Measurements from ENCODE around the gene SOCS1. TPM values are rescaled to one million over a fixed set of nuclear protein-coding genes. Genes with fewer than 3 reads are reported as not detected.

The SOCS1 gene
- total RNA-seq, 1 experiment from 2014 or later = 2.6 TPM

DNA sequence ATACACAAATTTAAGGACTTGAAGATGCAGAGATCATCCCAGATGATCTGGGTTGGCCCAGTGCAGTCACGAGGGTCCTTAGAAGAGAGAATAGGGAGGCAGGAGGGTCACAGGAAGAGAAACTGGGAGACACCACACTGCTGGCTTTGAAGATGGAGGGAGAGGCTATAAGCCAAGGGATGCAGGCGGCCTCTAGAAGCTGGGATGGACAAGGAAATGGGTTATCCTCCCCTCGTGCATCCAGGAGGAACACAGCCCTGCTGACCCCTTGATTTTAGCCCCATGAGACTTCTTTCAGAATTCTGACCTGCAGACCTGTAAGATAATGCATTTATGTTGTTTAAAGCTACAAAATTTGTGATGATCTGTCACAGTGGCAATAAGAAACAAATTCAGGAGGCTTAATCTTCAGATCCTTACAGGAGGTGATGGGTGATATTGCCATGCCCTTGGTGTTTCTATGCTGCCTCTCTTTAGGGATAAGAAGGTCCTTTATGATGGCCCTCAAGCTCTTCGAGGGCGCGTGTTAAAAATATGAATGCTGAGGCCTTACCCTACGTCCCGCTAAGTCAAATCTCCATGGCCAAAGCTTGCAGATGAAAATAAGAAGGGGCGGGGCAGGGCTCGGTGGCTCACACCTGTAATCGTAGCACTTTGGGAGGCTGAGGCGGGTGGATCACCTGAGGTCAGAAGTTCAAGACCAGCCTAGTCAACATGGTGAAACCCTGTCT lies 21.8 kb upstream of the SOCS1 start:
- Histone ChIP-seq H3K4me1 (ENCODE audit: insufficient read depth, low read length, poor library complexity, severe bottlenecking) (no peaks in the 10 kb centered on the region), H3K4me3 (ENCODE audit: low read depth, low read length, poor library complexity, severe bottlenecking) (no peak overlapping the region), H3K27me3 (replicated peaks; ENCODE audit: insufficient read depth, low read depth, low read length, poor library complexity) (no peaks in the 10 kb centered on the region), H3K27ac (ENCODE audit: low read depth, low read length, poor library complexity, severe bottlenecking) (no peak overlapping the region), H3K9me3 (ENCODE audit: low read depth, low read length, poor library complexity, severe bottlenecking) (no peaks in the 10 kb centered on the region), H3K36me3 (ENCODE audit: insufficient read depth, low read length, poor library complexity, severe bottlenecking) (no peaks in the 10 kb centered on the region)
- ChIA-PET CTCF (no interaction called here), POLR2A (ENCODE audit: low non-redundant PET) (no interaction called here)
- intact Hi-C loops (cut with micrococcal nuclease; ENCODE audit: unreplicated experiment) = no loop called here
- no peak for DNase-seq (ENCODE audit: low spot score)
- TF ChIP-seq, protein P1, sequence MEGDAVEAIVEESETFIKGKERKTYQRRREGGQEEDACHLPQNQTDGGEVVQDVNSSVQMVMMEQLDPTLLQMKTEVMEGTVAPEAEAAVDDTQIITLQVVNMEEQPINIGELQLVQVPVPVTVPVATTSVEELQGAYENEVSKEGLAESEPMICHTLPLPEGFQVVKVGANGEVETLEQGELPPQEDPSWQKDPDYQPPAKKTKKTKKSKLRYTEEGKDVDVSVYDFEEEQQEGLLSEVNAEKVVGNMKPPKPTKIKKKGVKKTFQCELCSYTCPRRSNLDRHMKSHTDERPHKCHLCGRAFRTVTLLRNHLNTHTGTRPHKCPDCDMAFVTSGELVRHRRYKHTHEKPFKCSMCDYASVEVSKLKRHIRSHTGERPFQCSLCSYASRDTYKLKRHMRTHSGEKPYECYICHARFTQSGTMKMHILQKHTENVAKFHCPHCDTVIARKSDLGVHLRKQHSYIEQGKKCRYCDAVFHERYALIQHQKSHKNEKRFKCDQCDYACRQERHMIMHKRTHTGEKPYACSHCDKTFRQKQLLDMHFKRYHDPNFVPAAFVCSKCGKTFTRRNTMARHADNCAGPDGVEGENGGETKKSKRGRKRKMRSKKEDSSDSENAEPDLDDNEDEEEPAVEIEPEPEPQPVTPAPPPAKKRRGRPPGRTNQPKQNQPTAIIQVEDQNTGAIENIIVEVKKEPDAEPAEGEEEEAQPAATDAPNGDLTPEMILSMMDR (conservative IDR thresholded peaks at IDR 0.05; ENCODE audit: low read depth, low read length) = no peak
- TF ChIP-seq EZH2 (IDR thresholded peaks at IDR 0.05; ENCODE audit: borderline replicate concordance, low read depth, low read length, poor library complexity, severe bottlenecking) = no peak
- no TSS peak for BruUV-seq (replicated peaks)

DNA sequence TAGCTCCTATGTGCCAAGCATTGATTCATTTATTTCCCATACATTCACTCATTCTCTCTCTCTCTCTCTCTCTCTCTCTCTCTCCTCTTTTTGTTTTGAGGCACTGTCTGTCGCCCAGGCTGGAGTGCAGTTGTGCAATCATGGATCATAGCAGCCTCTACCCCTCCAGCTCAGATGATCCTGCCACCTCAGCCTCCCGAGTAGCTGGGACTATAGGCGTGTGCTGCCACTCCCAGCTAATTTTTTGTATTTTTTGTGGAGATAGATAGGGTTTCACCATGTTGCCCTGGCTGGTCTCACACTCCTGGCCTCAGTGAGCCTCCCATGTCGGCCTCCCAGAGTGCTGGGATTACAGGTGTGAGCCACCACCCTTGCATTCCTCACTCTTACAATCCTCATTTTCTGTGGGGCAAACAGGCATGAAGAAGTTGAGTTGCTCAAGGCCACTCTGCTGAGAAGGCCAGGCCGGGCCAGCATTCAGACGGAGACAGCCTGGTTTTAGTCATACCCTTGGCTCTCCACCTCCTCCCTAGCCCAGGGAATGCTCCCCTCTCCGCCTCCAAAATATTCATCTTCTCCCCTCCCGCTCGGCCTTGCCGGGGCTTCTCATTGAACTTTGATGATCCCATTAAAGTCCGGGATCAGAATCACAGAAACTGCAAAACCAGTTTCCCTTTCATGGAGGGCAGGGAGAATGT lies 21.0 kb upstream of the SOCS1 start:
- no peaks in the 10 kb centered on the region for H3K36me3 ChIP-seq (ENCODE audit: insufficient read depth, low read length, poor library complexity, severe bottlenecking)
- TF ChIP-seq, protein P1 (conservative IDR thresholded peaks at IDR 0.05; ENCODE audit: low read depth, low read length) = no peak
- no peak for TF ChIP-seq EZH2 (IDR thresholded peaks at IDR 0.05; ENCODE audit: borderline replicate concordance, low read depth, low read length, poor library complexity, severe bottlenecking)
- intact Hi-C loops (cut with micrococcal nuclease; ENCODE audit: unreplicated experiment) = no loop called here
- no peak overlapping the region for H3K27ac ChIP-seq (ENCODE audit: low read depth, low read length, poor library complexity, severe bottlenecking)
- no peaks in the 10 kb centered on the region for H3K9me3 ChIP-seq (ENCODE audit: low read depth, low read length, poor library complexity, severe bottlenecking)
- H3K4me3 ChIP-seq (ENCODE audit: low read depth, low read length, poor library complexity, severe bottlenecking) = no peak overlapping the region
- H3K27me3 ChIP-seq (replicated peaks; ENCODE audit: insufficient read depth, low read depth, low read length, poor library complexity) = no peaks in the 10 kb centered on the region
- no peaks in the 10 kb centered on the region for H3K4me1 ChIP-seq (ENCODE audit: insufficient read depth, low read length, poor library complexity, severe bottlenecking)
- ChIA-PET CTCF (no interaction called here), POLR2A (ENCODE audit: low non-redundant PET) (no interaction called here)
- no peak for DNase-seq (ENCODE audit: low spot score)
- BruUV-seq (replicated peaks) = no TSS peak

DNA sequence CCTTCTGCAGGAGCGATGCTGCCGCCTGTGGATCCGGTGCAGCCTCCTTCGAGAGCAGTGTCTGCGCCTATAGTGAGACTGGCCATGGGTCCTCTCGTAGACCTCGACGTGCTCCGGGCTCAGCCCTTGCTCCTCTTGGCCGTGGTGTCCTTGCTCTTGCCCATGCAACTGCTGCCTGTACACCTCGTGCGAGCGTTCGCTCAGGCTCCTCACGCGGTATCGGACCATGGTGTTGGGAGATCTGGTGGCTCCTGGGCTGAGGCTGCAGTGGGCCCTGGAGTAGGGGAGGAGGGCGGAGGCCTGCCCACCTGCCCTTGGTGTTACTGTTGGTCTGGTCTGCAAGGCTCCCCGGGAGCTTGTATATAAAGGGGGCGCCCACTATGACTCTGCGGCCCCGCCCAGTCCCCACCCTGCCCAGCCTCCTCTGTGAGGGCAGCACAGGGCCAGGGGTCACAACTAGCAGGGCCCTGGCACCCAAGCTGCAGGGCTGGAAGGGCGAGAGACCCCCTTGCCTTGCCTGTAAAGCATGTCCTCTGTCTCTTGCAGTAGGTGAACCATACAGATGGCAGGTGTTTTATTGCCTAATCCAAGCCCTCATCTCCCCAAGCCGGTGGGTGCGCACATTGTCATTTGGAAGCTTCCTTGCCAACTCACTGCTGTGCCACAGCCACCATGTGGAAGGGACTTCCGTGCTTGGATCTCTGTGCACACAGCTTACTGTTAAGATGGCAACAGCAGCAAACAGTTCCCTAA lies 20.3 kb upstream of the SOCS1 start, which contains the start of gene PRM2:
PRM2 (minus strand) TSS at position 338 of the 753 bp plus-strand sequence; CDS start at position 228, 110 bp downstream.
- BruUV-seq (replicated peaks) = no TSS peak
- H3K36me3 ChIP-seq (ENCODE audit: insufficient read depth, low read length, poor library complexity, severe bottlenecking) = no peaks in the 10 kb centered on the region
- no peak within 1 kb of the TSS for H3K27ac ChIP-seq (ENCODE audit: low read depth, low read length, poor library complexity, severe bottlenecking)
- H3K27me3 ChIP-seq (replicated peaks; ENCODE audit: insufficient read depth, low read depth, low read length, poor library complexity) = no peaks in the 10 kb centered on the region
- no peak for TF ChIP-seq EZH2 (IDR thresholded peaks at IDR 0.05; ENCODE audit: borderline replicate concordance, low read depth, low read length, poor library complexity, severe bottlenecking)
- TF ChIP-seq, protein P1 (conservative IDR thresholded peaks at IDR 0.05; ENCODE audit: low read depth, low read length) = no peak
- CTCF ChIA-PET = no interaction called here
- intact Hi-C loops (cut with micrococcal nuclease; ENCODE audit: unreplicated experiment) = no loop called here
- POLR2A ChIA-PET (ENCODE audit: low non-redundant PET) = no interaction called here
- no peaks in the 10 kb centered on the region for H3K9me3 ChIP-seq (ENCODE audit: low read depth, low read length, poor library complexity, severe bottlenecking)
- H3K4me1 ChIP-seq (ENCODE audit: insufficient read depth, low read length, poor library complexity, severe bottlenecking) = no peaks in the 10 kb centered on the region
- no peak within 1 kb of the TSS for H3K4me3 ChIP-seq (ENCODE audit: low read depth, low read length, poor library complexity, severe bottlenecking)
- DNase-seq (ENCODE audit: low spot score) = no peak

Data from A673 (cell line).